Thymus (tissue), 11 donors: ENCODE results near the gene METTL27. TPM values are rescaled to one million over a fixed set of nuclear protein-coding genes. Genes with fewer than 3 reads are reported as not detected.
A peak's percentile ranks its signal among the peaks of the same experiment; 100 is the strongest.
"Not testable (repeated sequence)": the region's sequence is repeated elsewhere in the genome, so short reads cannot be mapped to it uniquely, and the experiment has no call there.

ENCODE experiments used
- DNase-seq, 9 donors: peaks; one replicate each; pipeline ENCODE4 v3.0.0-alpha.2; 2013; ENCODE audit warnings: low spot score in 9 of 9, low read depth in 6 of 9, missing footprints in 1 of 9
- H3K27ac ChIP-seq, 2 donors: one replicate each; pipeline ENCODE4 v1.5.1; 2013; ENCODE audit warnings: control low read depth in 1 of 2, low read depth in 1 of 2, low read length in 1 of 2, mild to moderate bottlenecking in 1 of 2, moderate library complexity in 1 of 2
- H3K27me3 ChIP-seq, 2 donors: one replicate each; pipeline ENCODE4 v1.5.1; 2013; ENCODE audit warnings: low read length in 1 of 2; ENCODE audit not compliant: control insufficient read depth in 2 of 2, insufficient read depth in 1 of 2
- H3K36me3 ChIP-seq, 2 donors: one replicate each; pipeline ENCODE4 v1.5.1; 2013; ENCODE audit warnings: low read length in 1 of 2, mild to moderate bottlenecking in 1 of 2, moderate library complexity in 1 of 2; ENCODE audit not compliant: control insufficient read depth in 2 of 2, insufficient read depth in 2 of 2
- H3K4me1 ChIP-seq, 2 donors: one replicate each; pipeline ENCODE4 v1.5.1; 2013; ENCODE audit warnings: low read length in 2 of 2; ENCODE audit not compliant: control insufficient read depth in 2 of 2, insufficient read depth in 2 of 2
- H3K4me3 ChIP-seq, 2 donors: one replicate each; pipeline ENCODE4 v1.5.1; 2013; ENCODE audit warnings: low read length in 2 of 2, control low read depth in 1 of 2, mild to moderate bottlenecking in 1 of 2
- H3K9me3 ChIP-seq, 2 donors: one replicate each; pipeline ENCODE4 v1.5.1; 2013; ENCODE audit warnings: low read length in 1 of 2, mild to moderate bottlenecking in 1 of 2; ENCODE audit not compliant: control insufficient read depth in 2 of 2, insufficient read depth in 1 of 2
- WGBS: extraction: QIAGEN DNeasy Blood & Tissue Kit; methylation state at CpG from one replicate; pipeline ENCODE4 v1.1.7; 2013; 5-methylcytosine and 5-hydroxymethylcytosine counted together
- polyA plus RNA-seq: library from polyadenylated mRNA; stranded (reverse); fragments of 200-250 nt; gene quantifications from one replicate; pipeline ENCODE4 v1.2.3, GENCODE V29; 2013
- total RNA-seq: library from RNA; stranded (reverse); fragments of 120-200 nt; gene quantifications from one replicate; pipeline ENCODE4 v1.2.4, GENCODE V29; 2013
- donor health status: healthy.

The METTL27 gene
- total and polyA plus RNA-seq, 2 donors: 1.3 to 2.2 TPM

GRCh38 chr7:73844131-73844547, 1.8 kb upstream of the METTL27 start:
- Histone ChIP-seq H3K27me3 (peaks cover 0 to 15% of the 10 kb centered on the region in 2 donors), H3K27ac (no peak overlapping the region), H3K9me3 (no peaks in the 10 kb centered on the region), H3K36me3 (no peaks in the 10 kb centered on the region), H3K4me3 (no peak overlapping the region), H3K4me1 (peaks cover 2 to 13% of the 10 kb centered on the region in 2 donors)
- DNase-seq: no peak
- 17% methylated on average over 9 of the region's 9 CpGs for WGBS

GRCh38 chr7:73841689-73842066, 638 bp downstream of the METTL27 start:
- H3K27me3 ChIP-seq: peaks cover 0 to 15% of the 10 kb centered on the region in 2 donors
- H3K4me1 ChIP-seq: peaks cover 2 to 13% of the 10 kb centered on the region in 2 donors
- H3K4me3 ChIP-seq: peak overlapping the region; percentile 56 to 59
- H3K27ac ChIP-seq: no peak overlapping the region
- WGBS: 95% methylated on average over 15 of the region's 15 CpGs
- DNase-seq: no peak
- H3K36me3 ChIP-seq: no peaks in the 10 kb centered on the region
- H3K9me3 ChIP-seq: no peaks in the 10 kb centered on the region

GRCh38 chr7:73840715-73841379, 1.5 kb downstream of the METTL27 start:
- no peak overlapping the region for H3K27ac ChIP-seq
- no peak overlapping the region for H3K4me3 ChIP-seq
- H3K4me1 ChIP-seq: peaks cover 2 to 13% of the 10 kb centered on the region in 2 donors
- WGBS: 95% methylated on average over 16 of the region's 16 CpGs
- H3K9me3 ChIP-seq: no peaks in the 10 kb centered on the region
- no peaks in the 10 kb centered on the region for H3K36me3 ChIP-seq
- peaks cover 0 to 15% of the 10 kb centered on the region in 2 donors for H3K27me3 ChIP-seq
- DNase-seq: no peak

GRCh38 chr7:73839743-73840714, 2.3 kb downstream of the METTL27 start:
- no peak for DNase-seq
- 94% methylated on average over 22 of the region's 22 CpGs for WGBS
- no peak overlapping the region for H3K27ac ChIP-seq
- H3K9me3 ChIP-seq: no peaks in the 10 kb centered on the region
- H3K4me1 ChIP-seq: peaks cover 2 to 13% of the 10 kb centered on the region in 2 donors
- H3K36me3 ChIP-seq: no peaks in the 10 kb centered on the region
- H3K4me3 ChIP-seq: no peak overlapping the region
- peaks cover 0 to 14% of the 10 kb centered on the region in 2 donors for H3K27me3 ChIP-seq

GRCh38 chr7:73839290-73839689, 3.0 kb downstream of the METTL27 start:
- 94% methylated on average over 7 of the region's 7 CpGs for WGBS
- no peak overlapping the region for H3K27ac ChIP-seq
- peaks cover 2 to 13% of the 10 kb centered on the region in 2 donors for H3K4me1 ChIP-seq
- H3K36me3 ChIP-seq: no peaks in the 10 kb centered on the region
- peaks cover 0 to 8% of the 10 kb centered on the region in 2 donors for H3K27me3 ChIP-seq
- no peak overlapping the region for H3K4me3 ChIP-seq
- H3K9me3 ChIP-seq: peaks cover 0 to 7% of the 10 kb centered on the region in 2 donors
- DNase-seq: no peak

- no peak overlapping the region for H3K27ac ChIP-seq
- no peak for DNase-seq
- no peak overlapping the region for H3K4me3 ChIP-seq
- no peaks in the 10 kb centered on the region for H3K36me3 ChIP-seq
- peaks cover 0 to 7% of the 10 kb centered on the region in 2 donors for H3K9me3 ChIP-seq
- WGBS: 21% methylated on average over 6 of the region's 6 CpGs
- H3K27me3 ChIP-seq: peaks cover 0 to 2% of the 10 kb centered on the region in 2 donors
- peaks cover 2 to 11% of the 10 kb centered on the region in 2 donors for H3K4me1 ChIP-seq
Measured at GRCh38 chr7:73838642-73839041, 3.7 kb downstream of the METTL27 start.

GRCh38 chr7:73837167-73837566, 5.1 kb downstream of the METTL27 start:
- H3K4me1 ChIP-seq, H3K27ac ChIP-seq, H3K4me3 ChIP-seq, H3K27me3 ChIP-seq, DNase-seq, H3K36me3 ChIP-seq, H3K9me3 ChIP-seq: not testable (repeated sequence)

- Histone ChIP-seq H3K4me1 (no peaks in the 10 kb centered on the region), H3K9me3 (peaks cover 0 to 7% of the 10 kb centered on the region in 2 donors), H3K27ac (no peak overlapping the region), H3K4me3 (no peak overlapping the region), H3K36me3 (no peaks in the 10 kb centered on the region), H3K27me3 (peaks cover 2 to 9% of the 10 kb centered on the region in 2 donors)
- DNase-seq: no peak
- 85% methylated on average over 11 of the region's 11 CpGs for WGBS
Measured at GRCh38 chr7:73834626-73835191, 7.6 kb downstream of the METTL27 start.
